Dermis microvascular lymphatic vessel endothelial cell (primary cell): ENCODE results near the gene NAAA. TPM values are rescaled to one million over a fixed set of nuclear protein-coding genes. Genes with fewer than 3 reads are reported as not detected.
A peak's percentile ranks its signal among the peaks of the same experiment; 100 is the strongest.
"Not testable (repeated sequence)": the region's sequence is repeated elsewhere in the genome, so short reads cannot be mapped to it uniquely, and the experiment has no call there.

Experiments
- DNase-seq, 2 donors: peaks; one replicate each; pipeline versions ENCODE4 v3.0.0 to v3.0.0-alpha.2; 2010; ENCODE audit warnings: low read depth in 2 of 2
- total RNA-seq: library from RNA; depleted of rRNA; stranded (reverse); fragments of >200 nt; gene quantifications from 2 replicates; pipeline ENCODE4 v1.2.1, GENCODE V29; 2014

Gene NAAA
- total RNA-seq, 1 donor from 2014 or later: 26.3 TPM

GRCh38 chr4:75920327-75920726 lies 20.5 kb downstream of the NAAA start:
- DNase-seq: no peak

DNA sequence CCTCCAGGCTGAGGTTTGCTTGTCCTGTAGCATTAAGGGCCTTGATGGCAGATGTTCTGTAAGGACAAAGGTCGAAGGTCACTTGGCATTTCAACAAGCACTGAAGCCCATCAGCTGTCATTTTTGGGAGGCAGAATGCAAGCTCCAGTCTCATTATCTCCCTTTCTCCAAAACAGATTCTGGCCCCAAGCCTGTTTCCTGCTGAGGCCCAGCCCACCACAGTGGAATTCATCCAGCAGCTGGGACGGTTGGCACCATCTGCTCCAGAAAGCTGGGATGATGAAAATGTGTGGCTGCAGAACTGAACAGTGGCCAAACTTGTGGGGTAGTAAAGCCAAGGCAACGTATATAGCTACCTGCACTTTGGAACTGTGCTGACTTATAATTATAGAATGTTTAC lies 20.9 kb downstream of the NAAA start:
- no peak for DNase-seq

GRCh38 chr4:75916091-75916661 lies 24.6 kb downstream of the NAAA start:
- DNase-seq: peak; percentile 50 to 69

DNA sequence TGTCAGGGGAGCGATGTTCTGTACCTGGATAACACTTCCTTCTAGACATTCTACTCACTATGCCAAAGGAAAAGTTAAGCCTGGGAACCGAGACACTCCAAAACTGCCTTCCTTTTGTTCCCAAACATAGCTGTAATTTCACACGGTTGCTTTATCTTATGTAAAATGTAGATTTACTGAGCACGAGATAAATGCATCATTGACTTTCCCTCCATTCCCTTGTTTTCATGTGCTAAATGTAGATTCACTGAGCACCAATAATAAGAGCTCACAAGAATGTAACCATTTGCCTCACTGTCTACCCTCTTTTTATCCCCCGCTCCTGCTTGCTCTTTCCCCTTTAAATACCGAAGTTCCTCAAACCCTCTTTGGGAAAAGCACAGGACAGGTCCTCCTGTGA lies 27.8 kb downstream of the NAAA start:
- DNase-seq: no peak

GRCh38 chr4:75910831-75911230 lies 30.0 kb downstream of the NAAA start:
- not testable (repeated sequence) for DNase-seq

- DNase-seq: no peak
Observed at GRCh38 chr4:75909405-75909804, 31.4 kb downstream of the NAAA start.

DNA sequence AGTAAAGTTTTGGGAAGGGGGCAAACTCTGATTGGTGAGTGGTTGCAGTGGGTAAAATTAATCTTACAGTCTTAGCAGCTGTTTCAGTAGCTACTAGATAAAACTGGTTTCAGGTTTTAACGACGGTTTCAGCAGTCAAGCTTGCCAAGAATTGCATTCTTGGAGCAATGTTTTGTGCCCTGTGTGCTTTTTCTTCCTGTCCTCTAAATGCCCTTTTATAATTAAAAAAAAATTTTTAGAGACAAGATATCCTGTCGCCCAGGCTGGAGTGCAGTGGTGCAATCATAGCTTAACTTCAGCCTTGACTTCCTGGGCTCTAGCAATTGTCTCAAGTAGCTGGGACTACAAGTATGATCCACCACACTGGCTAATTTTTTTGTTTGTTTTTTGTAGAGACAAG lies 32.3 kb downstream of the NAAA start:
- DNase-seq: no peak

GRCh38 chr4:75907966-75908365 lies 32.8 kb downstream of the NAAA start:
- DNase-seq: no peak

GRCh38 chr4:75904076-75904475 lies 36.7 kb downstream of the NAAA start:
- no peak for DNase-seq

DNA sequence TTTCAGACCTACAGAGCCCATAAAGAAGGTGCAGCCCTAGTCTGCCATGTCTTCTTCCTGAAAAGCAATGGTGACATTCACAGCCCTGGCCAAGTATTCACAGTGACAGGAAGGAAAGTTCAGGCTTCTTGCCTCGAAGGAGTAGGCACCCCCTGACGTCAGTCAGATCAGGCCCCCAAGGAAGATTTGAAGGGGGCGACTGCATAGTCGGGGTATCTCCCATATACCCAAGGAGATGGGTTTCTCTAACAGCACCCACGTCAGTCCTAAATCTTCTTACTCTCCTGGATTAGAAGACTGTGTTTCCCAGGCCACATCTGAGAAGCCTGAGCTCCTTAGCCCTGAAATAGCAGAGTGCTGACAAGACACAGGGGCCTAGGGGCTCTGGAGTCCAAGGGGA lies 38.5 kb downstream of the NAAA start, which contains the start of gene PPEF2:
Gene PPEF2, minus strand, starts transcription at position 101 of the 400 bp plus-strand sequence. CDS start 6,127 bp downstream, outside the sequence.
- DNase-seq: no peak

DNA sequence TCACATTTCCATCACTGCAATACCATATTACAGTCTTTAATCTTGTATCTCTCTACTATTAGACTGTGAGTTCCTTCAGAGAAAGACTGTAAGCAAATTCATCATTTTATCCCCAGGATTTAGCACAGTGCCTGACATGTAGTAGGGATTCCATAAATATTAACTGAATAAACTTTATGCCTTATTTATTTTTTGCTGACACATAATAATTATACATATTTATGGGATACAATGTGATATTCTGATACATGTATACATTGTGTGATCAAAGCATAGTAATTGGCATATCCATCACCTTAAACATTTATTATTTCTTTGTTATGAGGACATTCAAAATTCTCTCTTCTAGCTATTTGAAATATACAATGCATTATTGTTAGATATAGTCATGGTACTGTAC lies 42.3 kb downstream of the NAAA start:
- no peak for DNase-seq

DNA sequence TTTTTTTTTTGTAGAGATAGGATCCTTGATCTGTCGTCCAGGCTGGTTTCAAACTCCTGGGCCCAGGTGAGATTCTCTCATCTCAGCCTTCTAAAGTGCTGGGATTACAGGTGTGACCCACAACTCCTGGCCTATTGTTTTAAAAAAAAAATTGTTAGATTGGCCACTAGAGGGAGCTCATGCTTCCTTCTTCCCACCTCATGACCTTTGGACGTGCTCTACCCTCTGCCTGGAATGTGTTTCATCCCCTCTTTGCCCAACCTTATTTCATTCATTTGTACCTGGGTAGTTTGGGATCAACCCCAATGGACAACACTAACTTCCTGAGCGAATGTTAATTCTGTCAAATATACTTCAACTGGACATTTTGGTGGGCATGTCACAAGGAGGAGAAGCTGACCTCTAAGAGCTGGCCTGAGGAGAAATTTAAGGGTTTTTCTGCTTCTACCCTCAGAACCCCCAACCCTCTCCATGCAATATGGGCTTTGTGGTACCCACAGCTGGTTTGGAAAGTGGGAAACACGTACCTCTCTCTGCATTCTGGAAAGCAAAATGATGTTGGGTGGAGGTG lies 45.0 kb downstream of the NAAA start:
- DNase-seq: peak; percentile 12 to 37

DNA sequence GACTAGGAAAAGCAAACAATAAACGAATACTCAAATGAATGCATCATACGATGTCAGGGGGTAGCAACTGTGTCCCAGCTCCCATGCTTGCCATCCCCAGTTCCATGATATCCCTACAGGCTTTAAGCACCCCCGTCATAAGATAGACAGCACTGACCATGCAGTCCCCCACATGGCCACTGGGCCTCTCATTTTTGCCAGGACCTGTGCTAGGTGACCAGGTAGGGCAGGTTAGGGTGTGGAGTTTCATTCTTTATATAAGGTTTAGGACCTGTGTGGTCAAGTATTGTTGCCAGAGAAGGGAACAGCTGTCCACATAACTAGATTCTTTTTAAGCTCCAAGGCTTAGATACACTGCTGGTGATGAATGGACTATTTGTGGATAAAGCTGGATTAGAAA lies 48.3 kb downstream of the NAAA start:
- DNase-seq: no peak

- DNase-seq: no peak
Observed at GRCh38 chr4:75891611-75892010, 49.2 kb downstream of the NAAA start.

DNA sequence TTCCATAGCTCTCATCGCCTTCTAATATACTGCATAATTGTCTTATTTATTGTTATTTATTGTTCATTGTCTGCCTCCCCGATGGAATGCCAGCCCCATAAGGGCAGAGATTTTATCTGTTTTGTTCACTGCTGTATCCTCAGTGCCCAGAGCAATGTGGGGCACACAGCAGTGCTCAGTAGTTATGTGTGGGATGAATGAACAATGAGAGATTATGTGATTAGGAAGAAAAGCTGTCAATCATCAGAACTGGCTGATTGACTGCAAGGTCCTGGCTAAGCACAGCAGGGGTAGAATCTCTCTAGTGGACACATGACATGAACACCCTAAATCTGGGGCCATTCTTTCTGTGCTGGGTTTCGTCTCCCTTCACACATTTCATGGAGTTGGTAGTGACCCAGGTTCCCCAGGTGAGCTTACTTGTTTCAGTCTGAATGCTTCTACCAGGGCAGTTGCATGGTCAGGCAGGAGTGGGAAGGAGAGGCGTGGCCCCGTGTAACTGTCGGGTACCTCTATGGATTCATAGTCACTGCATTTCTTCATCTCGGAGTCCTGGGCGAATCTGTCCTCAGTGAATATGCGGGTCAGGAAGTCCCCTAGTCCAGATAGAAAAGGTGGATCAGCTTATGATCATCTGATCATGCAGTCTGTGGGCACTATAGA lies 51.1 kb downstream of the NAAA start:
- DNase-seq: no peak

DNA sequence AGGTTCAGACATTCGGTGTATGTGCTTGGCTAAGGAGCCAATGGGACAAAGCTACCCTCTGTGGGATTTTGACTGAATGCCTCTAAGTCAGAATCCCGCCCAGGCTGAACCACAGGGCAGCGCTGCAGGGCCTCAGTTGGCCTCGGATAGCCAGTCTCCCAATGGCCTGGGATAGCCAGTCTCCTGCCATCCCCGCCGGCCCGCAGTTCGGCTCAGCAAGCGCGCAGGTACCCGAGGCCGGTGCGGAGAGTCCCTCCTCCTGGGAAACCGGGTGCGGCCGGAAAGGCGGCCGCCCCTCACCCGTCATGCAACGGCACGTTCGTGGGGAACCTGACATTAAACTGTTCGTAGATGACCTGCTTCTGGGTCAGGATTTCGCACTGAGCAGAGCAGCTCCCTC lies 54.7 kb downstream of the NAAA start:
- no peak for DNase-seq

DNA sequence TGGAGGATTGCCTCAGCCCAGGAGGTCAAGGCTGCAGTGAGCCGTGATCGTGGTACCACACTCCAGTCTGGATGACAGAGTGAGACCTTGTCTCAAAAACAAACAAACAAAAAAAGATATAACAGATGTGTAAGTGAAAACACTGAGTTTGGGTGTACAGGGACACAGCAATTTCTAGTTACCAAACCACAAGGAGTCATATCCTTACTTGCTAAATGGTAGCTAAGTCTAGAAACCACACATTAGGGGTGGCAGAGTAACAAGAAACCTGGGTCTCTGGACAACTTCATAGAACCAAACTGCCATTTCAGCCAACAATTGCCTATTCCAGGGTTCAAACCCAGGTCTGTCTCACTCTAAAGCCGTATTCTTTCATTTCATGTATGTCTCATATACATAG lies 59.3 kb downstream of the NAAA start:
- DNase-seq: no peak

GRCh38 chr4:75880278-75880677 lies 60.5 kb downstream of the NAAA start:
- no peak for DNase-seq

DNA sequence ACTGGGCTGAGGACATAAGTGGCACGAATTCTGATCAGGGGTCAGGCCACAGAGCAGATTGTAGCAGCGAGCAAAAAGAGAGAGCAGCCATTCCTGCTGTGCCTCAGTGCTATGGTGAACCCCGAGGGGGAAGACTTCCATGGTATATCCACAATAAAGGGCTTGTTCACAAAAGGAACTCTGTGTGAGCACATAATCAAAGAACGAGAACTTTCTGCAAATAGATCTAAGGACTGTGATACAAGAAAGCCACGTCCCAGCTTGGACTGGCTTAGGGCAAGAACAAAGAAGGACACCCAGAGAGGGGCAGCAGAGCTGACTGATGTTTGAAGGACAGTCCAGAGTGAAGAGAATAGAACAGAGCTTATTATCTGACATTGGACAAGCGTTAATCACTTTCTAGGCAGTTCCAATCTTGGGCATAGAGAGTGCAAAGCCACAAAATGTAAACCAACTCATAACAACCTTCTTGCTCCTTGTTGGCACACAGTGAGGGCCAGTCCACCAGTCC lies 62.5 kb downstream of the NAAA start:
- no peak for DNase-seq

GRCh38 chr4:75876218-75876617 lies 64.6 kb downstream of the NAAA start:
- no peak for DNase-seq

- no peak for DNase-seq
Observed at GRCh38 chr4:75869100-75869499, 71.7 kb downstream of the NAAA start.

GRCh38 chr4:75867130-75867529 lies 73.7 kb downstream of the NAAA start:
- no peak for DNase-seq
